ENCODE results near the gene BHLHA15. TPM values are rescaled to one million over a fixed set of nuclear protein-coding genes. Genes with fewer than 3 reads are reported as not detected.

BHLHA15 gene
- total RNA-seq, 1 experiment from 2014 or later = 2.8 TPM

GRCh38 chr7:98252425-98253054, 41.3 kb downstream of the BHLHA15 start (continued):
- TF ChIP-seq ZMAT4 (CRISPR knock-in tag; IDR thresholded peaks at IDR 0.05) (no peak), JAZF1 (CRISPR knock-in tag; IDR thresholded peaks at IDR 0.05) (no peak), AR (CRISPR knock-in tag; IDR thresholded peaks at IDR 0.05) (no peak), ZNF425 (CRISPR knock-in tag; conservative IDR thresholded peaks at IDR 0.05) (no peak), MAX (CRISPR knock-in tag; IDR thresholded peaks at IDR 0.05) (no peak), CTCF (IDR thresholded peaks at IDR 0.05) (no peak), ARID4B (CRISPR knock-in tag; IDR thresholded peaks at IDR 0.05; ENCODE audit: borderline replicate concordance) (0 out of 2 replicates have a peak, but pooled peaks have one; percentile 39)

- POLR2A ChIA-PET = no interaction called here
- Mint-ChIP-seq H3K4me3 (no peak overlapping the region), H3K27ac (no peak overlapping the region)
Observed at GRCh38 chr7:98254516-98254915, 43.3 kb downstream of the BHLHA15 start.

More at GRCh38 chr7:98254516-98254915, 43.3 kb downstream of the BHLHA15 start:
- no peak for ATAC-seq
- Mint-ChIP-seq H3K27me3 (ENCODE audit: low read depth) (no peaks in the 10 kb centered on the region), H3K4me1 (peaks cover 20% of the 10 kb centered on the region), H3K36me3 (no peaks in the 10 kb centered on the region), H3K9me3 (no peaks in the 10 kb centered on the region)
- TF ChIP-seq GABPB1 (CRISPR knock-in tag; IDR thresholded peaks at IDR 0.05) = no peak
- TF ChIP-seq KAT7 (CRISPR knock-in tag; IDR thresholded peaks at IDR 0.05; ENCODE audit: borderline replicate concordance) = no peak
- TF ChIP-seq JAZF1 (CRISPR knock-in tag; IDR thresholded peaks at IDR 0.05) = no peak
- TF ChIP-seq PRDM15 (CRISPR knock-in tag; IDR thresholded peaks at IDR 0.05) = no peak
- TF ChIP-seq JUN (CRISPR knock-in tag; IDR thresholded peaks at IDR 0.05) = no peak
- TF ChIP-seq ZNF138 (CRISPR knock-in tag; conservative IDR thresholded peaks at IDR 0.05) = no peak
- TF ChIP-seq NR3C1 (CRISPR knock-in tag; conservative IDR thresholded peaks at IDR 0.05; ENCODE audit: low read depth) = no peak
- TF ChIP-seq ELF4 (CRISPR knock-in tag; IDR thresholded peaks at IDR 0.05; ENCODE audit: low read depth) = no peak
- no peak for TF ChIP-seq ATF1 (CRISPR knock-in tag; IDR thresholded peaks at IDR 0.05)
- TF ChIP-seq CREM (CRISPR knock-in tag; IDR thresholded peaks at IDR 0.05) = no peak
- no peak for TF ChIP-seq NFE2L1 (CRISPR knock-in tag; IDR thresholded peaks at IDR 0.05)
- TF ChIP-seq GRHL2 (CRISPR knock-in tag; IDR thresholded peaks at IDR 0.05; ENCODE audit: insufficient replicate concordance, severe bottlenecking) = no peak
- CTCF ChIA-PET = interaction anchor here (0.6 kb wide), 1 partner anchor 11 kb away, joined by 3 read pairs; no protein-coding TSS in a partner anchor
- no peak for DNase-seq (ENCODE audit: low spot score)

All from WTC11 (cell line).